Endothelial cell of umbilical vein (primary cell): Measurements from ENCODE around the gene KRTAP4-12. TPM values are rescaled to one million over a fixed set of nuclear protein-coding genes. Genes with fewer than 3 reads are reported as not detected.
"Not testable (repeated sequence)": the region's sequence is repeated elsewhere in the genome, so short reads cannot be mapped to it uniquely, and the experiment has no call there.

Experiments used
- BruUV-seq: library from RNA; stranded (reverse); fragments of 400-500 nt; replicated peaks from 2 replicates; lab custom pipeline; 2021; lab: Mats Ljungman, UMichigan
- CTCF ChIA-PET: fragments of 300-600, 350-600 bp; sonication (Branson Sonifier 250); formaldehyde crosslinking; loops from one replicate; lab custom pipeline; 2021; ENCODE audit warnings: antibody characterized with exemption, inconsistent platforms; lab: Charles Lee
- POLR2A ChIA-PET: fragments of 300-600, 350-600 bp; sonication (Branson Sonifier 250); formaldehyde crosslinking; loops from one replicate; lab custom pipeline; 2021; ENCODE audit warnings: antibody characterized with exemption, inconsistent platforms; lab: Charles Lee
- DNase-seq: peaks from one replicate; pipeline ENCODE4 v3.0.0-alpha.2; 2011; ENCODE audit warnings: low read depth, low spot score
- FAIRE-seq: peaks from 2 replicates; lab custom pipeline; 2011; peaks lifted over from hg19 to GRCh38; lab: Jason Lieb, UNC
- H2AFZ ChIP-seq: 2 replicates; pipeline ENCODE4 v1.6.0; 2012; ENCODE audit warnings: low read depth, low read length, control low read depth, inconsistent platforms
- H3K27ac ChIP-seq: 2 replicates; pipeline ENCODE4 v1.5.1; 2011; ENCODE audit warnings: low read depth, mild to moderate bottlenecking, control low read depth, low read length, moderate library complexity; ENCODE audit not compliant: insufficient read depth
- H3K27me3 ChIP-seq, 2 experiments: 2 replicates each; pipeline versions ENCODE4 v1.6.0 to v1.6.1; 2011; ENCODE audit warnings: low read length in 2 of 2, mixed read lengths in 1 of 2; ENCODE audit not compliant: control insufficient read depth in 2 of 2, insufficient read depth in 2 of 2
- H3K36me3 ChIP-seq, 2 experiments: 2 replicates in 1 of 2; 3 replicates in 1 of 2; pipeline ENCODE4 v1.5.1; 2011; ENCODE audit warnings: low read length in 2 of 2, mild to moderate bottlenecking in 1 of 2, moderate library complexity in 1 of 2; ENCODE audit not compliant: control insufficient read depth in 2 of 2, insufficient read depth in 2 of 2; ENCODE audit errors: extremely low read depth in 1 of 2
- H3K4me1 ChIP-seq: 3 replicates; pipeline ENCODE4 v1.5.1; 2011; ENCODE audit warnings: mild to moderate bottlenecking, low read length; ENCODE audit not compliant: control insufficient read depth, insufficient read depth; ENCODE audit errors: extremely low read depth
- H3K4me2 ChIP-seq: 2 replicates; pipeline ENCODE4 v1.6.1; 2011; ENCODE audit warnings: low read length, control low read depth, mixed read lengths; ENCODE audit not compliant: insufficient read depth
- H3K4me3 ChIP-seq, 3 experiments: fragments of 200-600 bp in 1 of 3; sonication (generic), shearing (Covaris generic) in 1 of 3; replicated peaks in 1 of 3; 2 replicates each; pipeline ENCODE4 v1.5.1; 2011 to 2016; ENCODE audit warnings: control low read depth in 3 of 3, low read length in 3 of 3, mild to moderate bottlenecking in 2 of 3, inconsistent platforms in 1 of 3, low read depth in 1 of 3, moderate library complexity in 1 of 3; ENCODE audit not compliant: insufficient read depth in 1 of 3
- H3K79me2 ChIP-seq: 2 replicates; pipeline ENCODE4 v1.6.0; 2012; ENCODE audit warnings: low read length, inconsistent platforms; ENCODE audit not compliant: control insufficient read depth, insufficient read depth
- H3K9ac ChIP-seq: replicated peaks from 2 replicates; pipeline ENCODE3; 2011; ENCODE audit warnings: low read length, control low read depth; ENCODE audit not compliant: insufficient read depth; ENCODE audit errors: extremely low read depth
- H3K9me1 ChIP-seq: replicated peaks from 3 replicates; pipeline ENCODE4 v1.6.0; 2011; ENCODE audit warnings: mild to moderate bottlenecking, low read length; ENCODE audit not compliant: control insufficient read depth, insufficient read depth; ENCODE audit errors: extremely low read depth
- H3K9me3 ChIP-seq: replicated peaks from 2 replicates; pipeline ENCODE4 v1.5.1; 2012; ENCODE audit warnings: low read length, inconsistent platforms; ENCODE audit not compliant: control insufficient read depth, insufficient read depth
- H4K20me1 ChIP-seq: replicated peaks from 2 replicates; pipeline ENCODE3; 2011; ENCODE audit warnings: mild to moderate bottlenecking, low read length; ENCODE audit not compliant: control insufficient read depth, insufficient read depth; ENCODE audit errors: extremely low read depth
- CTCF ChIP-seq, 2 donors: IDR thresholded peaks; 1 replicate in 1 of 2; 2 replicates in 1 of 2; pipeline ENCODE4 v1.5.1; 2011; ENCODE audit warnings: low read length in 2 of 2, mild to moderate bottlenecking in 2 of 2, moderate library complexity in 2 of 2, control low read depth in 1 of 2, inconsistent platforms in 1 of 2, low read depth in 1 of 2; ENCODE audit not compliant: insufficient read depth in 1 of 2; ENCODE audit errors: extremely low read depth in 1 of 2
- EZH2 ChIP-seq: IDR thresholded peaks from 2 replicates; pipeline ENCODE4 v1.6.1; 2012; ENCODE audit warnings: borderline replicate concordance, low read depth, mild to moderate bottlenecking, moderate library complexity, low read length, inconsistent platforms; ENCODE audit not compliant: severe bottlenecking
- FOS ChIP-seq: IDR thresholded peaks from 2 replicates; pipeline ENCODE4 v1.6.1; 2011; ENCODE audit warnings: mild to moderate bottlenecking, low read length, moderate library complexity, borderline replicate concordance; ENCODE audit not compliant: insufficient read depth
- GATA2 ChIP-seq: IDR thresholded peaks from 2 replicates; pipeline ENCODE4 v1.7.0; 2011; ENCODE audit warnings: low read depth, mild to moderate bottlenecking, moderate library complexity, mixed read lengths, low read length; ENCODE audit not compliant: insufficient read length, insufficient read depth
- JUN ChIP-seq: IDR thresholded peaks from 2 replicates; pipeline ENCODE4 v1.6.1; 2011; ENCODE audit warnings: borderline replicate concordance, low read depth; ENCODE audit not compliant: insufficient read length, insufficient read depth
- MAX ChIP-seq: IDR thresholded peaks from 2 replicates; pipeline ENCODE4 v1.6.1; 2011; ENCODE audit not compliant: insufficient read depth, insufficient read length
- MYC ChIP-seq: IDR thresholded peaks from one replicate; pipeline ENCODE4 v1.6.1; 2011; ENCODE audit warnings: mild to moderate bottlenecking, low read depth, low read length
- POLR2A ChIP-seq: IDR thresholded peaks from 2 replicates; pipeline ENCODE4 v1.6.1; 2012; ENCODE audit warnings: low read depth, mild to moderate bottlenecking, control low read depth, low read length
- POLR2AphosphoS5 ChIP-seq: IDR thresholded peaks from 2 replicates; pipeline ENCODE4 v1.6.1; 2012; ENCODE audit warnings: low read depth, mild to moderate bottlenecking, control low read depth, low read length, moderate library complexity; ENCODE audit not compliant: insufficient read depth
- dilution Hi-C: fragments of 300-500 bp; cut with MboI; formaldehyde crosslinking; loops from one replicate; pipeline ENCODE4 v1.15.0; 2019; ENCODE audit warnings: low sequenced_read_pairs; ENCODE audit not compliant: extremely low pct_ligation_motif_present
- intact Hi-C: fragments of 100-400 bp; cut with micrococcal nuclease; formaldehyde crosslinking; loops from one replicate; pipeline ENCODE4 v1.10.0; 2022
- polyA plus RNA-seq, 4 experiments: library from polyadenylated mRNA; depleted of rRNA in 3 of 4; stranded (reverse) in 3 of 4; unstranded in 1 of 4; fragments of >200 nt; gene quantifications; 2 replicates each; pipeline versions ENCODE4 v1.2.1 to v1.2.3, GENCODE V29; 2011 to 2012; ENCODE audit warnings: missing spikeins in 1 of 4
- total RNA-seq: library from RNA; stranded (reverse); gene quantifications from 2 replicates; pipeline ENCODE4 v1.2.3, GENCODE V29; 2021

The KRTAP4-12 gene
- total and polyA plus RNA-seq, 2 donors (not counting 3 experiments of a cell fraction or from before 2014, with no cell fraction given) = not detected

GRCh38 chr17:41140360-41141131 lies 16.6 kb upstream of the KRTAP4-12 start, which contains the start of gene KRTAP4-6:
KRTAP4-6 (minus strand) TSS chr17:41140544; CDS start chr17:41140487, 57 bp downstream.
- Histone ChIP-seq H4K20me1 (no peaks in the 10 kb centered on the region), H3K4me1 (no peaks in the 10 kb centered on the region), H3K36me3 (no peaks in the 10 kb centered on the region), H3K4me3 (no peak within 1 kb of the TSS), H3K9me3 (no peaks in the 10 kb centered on the region), H3K27ac (no peak within 1 kb of the TSS), H2AFZ (no peak within 1 kb of the TSS), H3K9me1 (no peaks in the 10 kb centered on the region), H3K9ac (no peak within 1 kb of the TSS), H3K27me3 (no peaks in the 10 kb centered on the region), H3K4me2 (no peak within 1 kb of the TSS), H3K79me2 (no peaks in the 10 kb centered on the region)
- no peak for FAIRE-seq
- BruUV-seq = no TSS peak
- POLR2A ChIA-PET = no interaction called here
- intact Hi-C loops (no loop called here), dilution Hi-C loops (no loop called here)
- DNase-seq = no peak
- no peak for TF ChIP-seq POLR2A
- TF ChIP-seq FOS = no peak
- no peak for TF ChIP-seq CTCF (IDR thresholded peaks at IDR 0.05; ENCODE audit: extremely low read depth in 1 of 2, insufficient read depth in 1 of 2, low read depth in 1 of 2, low read length in 2 of 2)
- TF ChIP-seq GATA2 = no peak
- no peak for TF ChIP-seq POLR2AphosphoS5
- TF ChIP-seq MYC = no peak
- TF ChIP-seq EZH2 = no peak
- TF ChIP-seq JUN = no peak
- TF ChIP-seq MAX = no peak
- CTCF ChIA-PET = no interaction called here

GRCh38 chr17:41139865-41140264 lies 15.9 kb upstream of the KRTAP4-12 start:
- DNase-seq, H3K27ac ChIP-seq, H3K9me3 ChIP-seq, POLR2A ChIA-PET, CTCF ChIA-PET, H3K4me3 ChIP-seq, H3K79me2 ChIP-seq, H3K9me1 ChIP-seq, H4K20me1 ChIP-seq, BruUV-seq, H3K4me2 ChIP-seq, dilution Hi-C loops, H3K9ac ChIP-seq, H3K36me3 ChIP-seq, H3K27me3 ChIP-seq, intact Hi-C loops, FAIRE-seq, H2AFZ ChIP-seq, H3K4me1 ChIP-seq: not testable (repeated sequence)
